ENCODE results near the gene KRT13. TPM values are rescaled to one million over a fixed set of nuclear protein-coding genes. Genes with fewer than 3 reads are reported as not detected.
A peak's percentile ranks its signal among the peaks of the same experiment; 100 is the strongest.

Gene KRT13
- total RNA-seq, 3 donors from 2014 or later, result 1.6 TPM; not detected in 2

DNA sequence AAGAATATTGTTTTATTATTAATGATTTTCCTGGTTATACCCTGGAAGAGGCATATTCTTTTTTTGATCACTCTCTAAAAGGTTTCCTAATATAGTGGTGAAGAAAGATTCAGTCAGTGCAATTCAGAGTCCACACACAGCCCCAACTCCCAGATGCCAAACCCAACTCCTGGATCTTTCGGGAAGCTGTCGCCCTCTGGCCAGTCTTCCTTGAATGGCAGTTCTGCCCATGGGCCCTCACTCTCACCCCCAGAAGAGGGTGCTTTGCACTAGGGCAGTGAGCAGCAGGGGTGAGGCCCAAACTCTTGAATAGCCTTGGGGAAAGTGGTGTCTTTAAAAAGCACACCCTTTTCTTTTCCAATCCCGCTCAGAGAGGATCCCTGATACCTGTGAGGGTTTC lies 49.2 kb downstream of the KRT13 start:
- DNase-seq (ENCODE audit: low spot score in 2 of 2), result peak in 1 of 2 donors; percentile 36
- H3K27ac ChIP-seq, result peak overlapping the region in 1 of 2 donors; percentile 1
- H3K4me3 ChIP-seq, result no peak overlapping the region
- TF ChIP-seq, protein P1, sequence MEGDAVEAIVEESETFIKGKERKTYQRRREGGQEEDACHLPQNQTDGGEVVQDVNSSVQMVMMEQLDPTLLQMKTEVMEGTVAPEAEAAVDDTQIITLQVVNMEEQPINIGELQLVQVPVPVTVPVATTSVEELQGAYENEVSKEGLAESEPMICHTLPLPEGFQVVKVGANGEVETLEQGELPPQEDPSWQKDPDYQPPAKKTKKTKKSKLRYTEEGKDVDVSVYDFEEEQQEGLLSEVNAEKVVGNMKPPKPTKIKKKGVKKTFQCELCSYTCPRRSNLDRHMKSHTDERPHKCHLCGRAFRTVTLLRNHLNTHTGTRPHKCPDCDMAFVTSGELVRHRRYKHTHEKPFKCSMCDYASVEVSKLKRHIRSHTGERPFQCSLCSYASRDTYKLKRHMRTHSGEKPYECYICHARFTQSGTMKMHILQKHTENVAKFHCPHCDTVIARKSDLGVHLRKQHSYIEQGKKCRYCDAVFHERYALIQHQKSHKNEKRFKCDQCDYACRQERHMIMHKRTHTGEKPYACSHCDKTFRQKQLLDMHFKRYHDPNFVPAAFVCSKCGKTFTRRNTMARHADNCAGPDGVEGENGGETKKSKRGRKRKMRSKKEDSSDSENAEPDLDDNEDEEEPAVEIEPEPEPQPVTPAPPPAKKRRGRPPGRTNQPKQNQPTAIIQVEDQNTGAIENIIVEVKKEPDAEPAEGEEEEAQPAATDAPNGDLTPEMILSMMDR (IDR thresholded peaks at IDR 0.05), result peak in 1 of 3 donors; percentile 50
- TF ChIP-seq POLR2AphosphoS5 (IDR thresholded peaks at IDR 0.05), result no peak
- no peak for TF ChIP-seq POLR2A (IDR thresholded peaks at IDR 0.05)
- intact Hi-C loops (cut with DNase I; ENCODE audit: low total_unique reads), result no loop called here
- H3K27me3 ChIP-seq, result no peaks in the 10 kb centered on the region
- H3K36me3 ChIP-seq, result no peaks in the 10 kb centered on the region
- no peaks in the 10 kb centered on the region for H3K9me3 ChIP-seq
- H3K4me1 ChIP-seq, result no peaks in the 10 kb centered on the region

GRCh38 chr17:41455236-41455635 lies 50.2 kb downstream of the KRT13 start:
- no peak overlapping the region for H3K27ac ChIP-seq
- no peaks in the 10 kb centered on the region for H3K27me3 ChIP-seq
- H3K4me1 ChIP-seq, result no peaks in the 10 kb centered on the region
- no peaks in the 10 kb centered on the region for H3K36me3 ChIP-seq
- no peak overlapping the region for H3K4me3 ChIP-seq
- H3K9me3 ChIP-seq, result no peaks in the 10 kb centered on the region
- no peak for DNase-seq (ENCODE audit: low spot score in 2 of 2)
- TF ChIP-seq POLR2A (IDR thresholded peaks at IDR 0.05) (no peak), POLR2AphosphoS5 (IDR thresholded peaks at IDR 0.05) (no peak)
- TF ChIP-seq, protein P1 (IDR thresholded peaks at IDR 0.05), result no peak
- intact Hi-C loops (cut with DNase I; ENCODE audit: low total_unique reads), result no loop called here

GRCh38 chr17:41453066-41453465 lies 52.3 kb downstream of the KRT13 start:
- no peak for TF ChIP-seq POLR2A (IDR thresholded peaks at IDR 0.05)
- TF ChIP-seq, protein P1 (IDR thresholded peaks at IDR 0.05), result no peak
- TF ChIP-seq POLR2AphosphoS5 (IDR thresholded peaks at IDR 0.05), result no peak
- no peak for DNase-seq (ENCODE audit: low spot score in 2 of 2)
- H3K27me3 ChIP-seq, result no peaks in the 10 kb centered on the region
- intact Hi-C loops (cut with DNase I; ENCODE audit: low total_unique reads), result no loop called here
- no peak overlapping the region for H3K4me3 ChIP-seq
- H3K4me1 ChIP-seq, result no peaks in the 10 kb centered on the region
- no peaks in the 10 kb centered on the region for H3K36me3 ChIP-seq
- no peaks in the 10 kb centered on the region for H3K9me3 ChIP-seq
- H3K27ac ChIP-seq, result no peak overlapping the region

GRCh38 chr17:41452281-41452680 lies 53.1 kb downstream of the KRT13 start:
- TF ChIP-seq POLR2AphosphoS5 (IDR thresholded peaks at IDR 0.05) (no peak), POLR2A (IDR thresholded peaks at IDR 0.05) (no peak)
- TF ChIP-seq, protein P1 (IDR thresholded peaks at IDR 0.05), result no peak
- intact Hi-C loops (cut with DNase I; ENCODE audit: low total_unique reads), result no loop called here

GRCh38 chr17:41451154-41451728 lies 54.2 kb downstream of the KRT13 start:
- no peaks in the 10 kb centered on the region for H3K4me1 ChIP-seq
- intact Hi-C loops (cut with DNase I; ENCODE audit: low total_unique reads), result no loop called here

More at GRCh38 chr17:41452281-41452680, 53.1 kb downstream of the KRT13 start:
- DNase-seq (ENCODE audit: low spot score in 2 of 2), result no peak
- no peaks in the 10 kb centered on the region for H3K27me3 ChIP-seq
- no peaks in the 10 kb centered on the region for H3K36me3 ChIP-seq
- H3K4me3 ChIP-seq, result no peak overlapping the region
- no peaks in the 10 kb centered on the region for H3K9me3 ChIP-seq
- H3K4me1 ChIP-seq, result no peaks in the 10 kb centered on the region
- H3K27ac ChIP-seq, result no peak overlapping the region

More at GRCh38 chr17:41451154-41451728, 54.2 kb downstream of the KRT13 start:
- Histone ChIP-seq H3K27ac (no peak overlapping the region), H3K9me3 (no peaks in the 10 kb centered on the region), H3K27me3 (no peaks in the 10 kb centered on the region), H3K36me3 (no peaks in the 10 kb centered on the region), H3K4me3 (no peak overlapping the region)
- no peak for DNase-seq (ENCODE audit: low spot score in 2 of 2)
- TF ChIP-seq POLR2A (IDR thresholded peaks at IDR 0.05) (no peak), POLR2AphosphoS5 (IDR thresholded peaks at IDR 0.05) (no peak)
- TF ChIP-seq, protein P1 (IDR thresholded peaks at IDR 0.05), result no peak

Other genes starting within 250 kb of the KRT13 start
- not detected for gene KRTAP9-6, start 240.2 kb downstream of the KRT13 start, total RNA-seq
- not detected for gene KRTAP9-7, start 229.9 kb downstream of the KRT13 start, total RNA-seq
- gene KRTAP29-1, start 202.8 kb downstream of the KRT13 start, total RNA-seq, result not detected
- gene KRTAP16-1, start 196.3 kb downstream of the KRT13 start, total RNA-seq, result not detected
- gene KRTAP17-1, start 189.9 kb downstream of the KRT13 start, total RNA-seq, result not detected
- gene KRT33A, start 154.8 kb downstream of the KRT13 start, total RNA-seq, result not detected
- not detected for gene KRT33B, start 135.8 kb downstream of the KRT13 start, total RNA-seq
- gene KRT34, start 123.3 kb downstream of the KRT13 start, total RNA-seq, result not detected
- not detected for gene KRT31, start 108.0 kb downstream of the KRT13 start, total RNA-seq
- gene KRT37, start 81.0 kb downstream of the KRT13 start, total RNA-seq, result not detected
- not detected for gene KRT38, start 64.6 kb downstream of the KRT13 start, total RNA-seq
- gene KRT32, start 38.2 kb downstream of the KRT13 start, total RNA-seq, result under 1 TPM in 2 of 3 donors, not detected in 1; 0.33 to 0.73 TPM
- gene KRT35, start 24.5 kb downstream of the KRT13 start, total RNA-seq, result not detected
- not detected for gene KRT36, start 15.7 kb downstream of the KRT13 start, total RNA-seq
- 1,000 to 10,000 TPM in 1 of 3 donors, 100 to 1,000 TPM in 1, under 1 TPM in 1; 0.80 to 2,244 (median 331) TPM for gene KRT15, start 13.3 kb upstream of the KRT13 start, total RNA-seq
- gene KRT19, start 22.7 kb upstream of the KRT13 start, total RNA-seq, result 1,000 to 10,000 TPM in 1 of 3 donors, 100 to 1,000 TPM in 1, 1 to 10 TPM in 1; 6.7 to 1,011 (median 375) TPM
- under 1 TPM in 1 of 3 donors, not detected in 2; 0.44 TPM for gene KRT9, start 66.4 kb upstream of the KRT13 start, total RNA-seq
- gene KRT14, start 81.3 kb upstream of the KRT13 start, total RNA-seq, result 100 to 1,000 TPM in 2 of 3 donors, under 1 TPM in 1; 0.80 to 692 (median 388) TPM
- gene KRT16, start 107.2 kb upstream of the KRT13 start, total RNA-seq, result 100 to 1,000 TPM in 1 of 3 donors, 10 to 100 TPM in 1, 1 to 10 TPM in 1; 2.6 to 100 (median 51.8) TPM
- gene KRT17, start 119.0 kb upstream of the KRT13 start, total RNA-seq, result 1,000 to 10,000 TPM in 2 of 3 donors, 1 to 10 TPM in 1; 1.9 to 1,676 (median 1,373) TPM
- gene EIF1, start 183.3 kb upstream of the KRT13 start, total RNA-seq, result 100 to 1,000 TPM; 217 to 850 (median 260) TPM
- gene GAST, start 206.7 kb upstream of the KRT13 start, total RNA-seq, result not detected
- gene HAP1, start 229.0 kb upstream of the KRT13 start, total RNA-seq, result 1 to 10 TPM in 1 of 3 donors, under 1 TPM in 1, not detected in 1; 0.33 to 2.2 TPM

Data from breast epithelium (tissue), 4 donors.